ENCODE results near the gene THRSP.
A peak's percentile ranks its signal among the peaks of the same experiment; 100 is the strongest.

The THRSP gene

DNA sequence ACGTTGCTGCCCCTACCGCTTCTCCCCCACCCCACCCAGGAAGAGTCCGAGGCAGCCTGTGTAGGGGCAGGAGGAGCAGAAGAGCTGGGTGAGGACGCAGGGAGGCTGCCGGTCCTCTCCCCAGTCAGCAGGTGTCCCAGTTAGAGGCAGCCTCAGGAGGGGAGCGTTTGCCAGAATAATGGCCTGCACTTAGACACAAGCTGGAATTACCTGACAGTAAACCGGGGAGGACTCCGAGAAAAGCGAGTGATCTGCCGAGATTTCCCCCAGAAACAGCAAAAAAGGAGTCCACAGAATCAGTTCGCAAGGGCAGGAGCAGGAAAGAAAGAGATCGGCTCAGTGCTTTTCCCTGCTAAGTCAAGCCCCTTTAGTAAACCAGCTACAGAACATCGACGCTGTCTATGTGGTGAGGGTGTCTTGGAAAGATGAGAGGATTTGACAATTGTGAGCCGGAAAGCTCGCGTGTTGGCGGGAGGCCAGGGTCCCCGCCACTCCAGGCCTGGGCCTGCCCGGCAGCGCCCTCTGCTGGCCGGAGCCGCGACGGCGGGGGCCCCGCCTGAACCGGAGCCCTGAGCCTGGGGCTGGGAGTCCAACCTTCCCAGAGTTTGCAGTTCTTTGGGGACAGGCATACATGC, 17.7 kb upstream of the THRSP start:
- TF ChIP-seq, protein P1, sequence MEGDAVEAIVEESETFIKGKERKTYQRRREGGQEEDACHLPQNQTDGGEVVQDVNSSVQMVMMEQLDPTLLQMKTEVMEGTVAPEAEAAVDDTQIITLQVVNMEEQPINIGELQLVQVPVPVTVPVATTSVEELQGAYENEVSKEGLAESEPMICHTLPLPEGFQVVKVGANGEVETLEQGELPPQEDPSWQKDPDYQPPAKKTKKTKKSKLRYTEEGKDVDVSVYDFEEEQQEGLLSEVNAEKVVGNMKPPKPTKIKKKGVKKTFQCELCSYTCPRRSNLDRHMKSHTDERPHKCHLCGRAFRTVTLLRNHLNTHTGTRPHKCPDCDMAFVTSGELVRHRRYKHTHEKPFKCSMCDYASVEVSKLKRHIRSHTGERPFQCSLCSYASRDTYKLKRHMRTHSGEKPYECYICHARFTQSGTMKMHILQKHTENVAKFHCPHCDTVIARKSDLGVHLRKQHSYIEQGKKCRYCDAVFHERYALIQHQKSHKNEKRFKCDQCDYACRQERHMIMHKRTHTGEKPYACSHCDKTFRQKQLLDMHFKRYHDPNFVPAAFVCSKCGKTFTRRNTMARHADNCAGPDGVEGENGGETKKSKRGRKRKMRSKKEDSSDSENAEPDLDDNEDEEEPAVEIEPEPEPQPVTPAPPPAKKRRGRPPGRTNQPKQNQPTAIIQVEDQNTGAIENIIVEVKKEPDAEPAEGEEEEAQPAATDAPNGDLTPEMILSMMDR (IDR thresholded peaks at IDR 0.05; ENCODE audit: insufficient read depth, low read depth, low read length, missing control alignments), result peak; percentile 60
- peak overlapping the region; percentile 38 for H3K4me3 ChIP-seq (ENCODE audit: low read length)

DNA sequence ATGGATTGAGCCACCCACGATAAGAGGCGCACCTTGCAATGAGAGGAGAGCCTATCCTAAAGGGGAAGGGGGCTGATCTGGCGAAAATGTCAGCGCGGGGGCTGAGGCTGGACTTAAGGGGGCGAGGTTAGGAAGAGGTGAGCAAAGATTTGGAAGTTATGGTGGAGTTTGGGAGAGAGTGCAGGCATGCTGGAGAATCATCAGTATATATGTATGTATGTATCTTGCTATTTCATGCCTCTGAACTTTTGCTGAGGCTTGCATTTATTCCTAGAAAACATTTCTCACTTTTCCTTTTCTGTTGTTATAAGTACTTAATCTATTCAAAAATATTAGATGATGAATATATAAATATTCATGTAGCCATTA, 17.2 kb upstream of the THRSP start:
- H3K4me3 ChIP-seq (ENCODE audit: low read length), result no peak overlapping the region
- no peak for DNase-seq (ENCODE audit: low read depth)
- TF ChIP-seq, protein P1 (IDR thresholded peaks at IDR 0.05; ENCODE audit: insufficient read depth, low read depth, low read length, missing control alignments), result no peak

More for the DNA sequence above, 17.7 kb upstream of the THRSP start:
- peak; percentile 60 for DNase-seq (ENCODE audit: low read depth)

DNA sequence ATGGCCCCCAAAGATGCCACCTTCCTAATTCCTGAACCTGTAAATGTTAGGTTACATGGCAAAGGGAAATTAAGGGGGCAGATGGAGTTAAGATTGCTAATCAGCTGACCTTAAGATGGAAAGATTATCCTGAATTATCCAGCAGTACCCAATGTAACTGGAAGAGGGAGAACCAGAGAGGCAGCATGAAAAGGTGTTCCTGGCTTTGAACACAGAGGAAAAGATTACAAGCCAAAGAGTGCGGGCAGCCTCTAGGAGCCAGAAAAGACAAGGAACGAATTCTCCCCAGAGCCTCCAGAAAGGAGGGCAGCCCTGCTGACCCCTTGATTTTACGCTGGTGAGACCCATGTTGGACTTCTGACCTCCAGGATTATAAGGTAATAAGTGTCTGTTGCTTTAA, 15.1 kb upstream of the THRSP start:
- no peak for DNase-seq (ENCODE audit: low read depth)
- no peak overlapping the region for H3K4me3 ChIP-seq (ENCODE audit: low read length)
- TF ChIP-seq, protein P1 (IDR thresholded peaks at IDR 0.05; ENCODE audit: insufficient read depth, low read depth, low read length, missing control alignments), result no peak

DNA sequence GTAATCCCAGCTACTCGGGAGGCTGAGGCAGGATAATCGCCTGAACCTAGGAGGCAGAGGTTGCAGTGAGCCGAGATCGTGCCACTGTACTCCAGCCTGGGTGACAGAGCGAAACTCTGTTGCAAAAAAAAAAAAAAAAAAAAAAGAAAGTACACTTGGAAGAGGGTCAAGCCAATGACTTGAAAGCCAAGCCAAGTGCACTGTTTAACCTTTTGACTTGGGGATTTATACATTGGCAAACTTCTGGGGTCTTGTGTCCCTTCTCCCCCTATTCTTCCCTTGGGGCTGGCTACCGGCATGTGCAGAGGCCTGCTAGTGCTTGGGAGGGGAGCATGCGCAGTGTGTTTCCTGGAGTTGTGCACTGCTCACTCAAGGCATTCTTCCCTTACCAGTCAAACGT, 14.3 kb upstream of the THRSP start:
- TF ChIP-seq, protein P1 (IDR thresholded peaks at IDR 0.05; ENCODE audit: insufficient read depth, low read depth, low read length, missing control alignments), result no peak
- DNase-seq (ENCODE audit: low read depth), result no peak

DNA sequence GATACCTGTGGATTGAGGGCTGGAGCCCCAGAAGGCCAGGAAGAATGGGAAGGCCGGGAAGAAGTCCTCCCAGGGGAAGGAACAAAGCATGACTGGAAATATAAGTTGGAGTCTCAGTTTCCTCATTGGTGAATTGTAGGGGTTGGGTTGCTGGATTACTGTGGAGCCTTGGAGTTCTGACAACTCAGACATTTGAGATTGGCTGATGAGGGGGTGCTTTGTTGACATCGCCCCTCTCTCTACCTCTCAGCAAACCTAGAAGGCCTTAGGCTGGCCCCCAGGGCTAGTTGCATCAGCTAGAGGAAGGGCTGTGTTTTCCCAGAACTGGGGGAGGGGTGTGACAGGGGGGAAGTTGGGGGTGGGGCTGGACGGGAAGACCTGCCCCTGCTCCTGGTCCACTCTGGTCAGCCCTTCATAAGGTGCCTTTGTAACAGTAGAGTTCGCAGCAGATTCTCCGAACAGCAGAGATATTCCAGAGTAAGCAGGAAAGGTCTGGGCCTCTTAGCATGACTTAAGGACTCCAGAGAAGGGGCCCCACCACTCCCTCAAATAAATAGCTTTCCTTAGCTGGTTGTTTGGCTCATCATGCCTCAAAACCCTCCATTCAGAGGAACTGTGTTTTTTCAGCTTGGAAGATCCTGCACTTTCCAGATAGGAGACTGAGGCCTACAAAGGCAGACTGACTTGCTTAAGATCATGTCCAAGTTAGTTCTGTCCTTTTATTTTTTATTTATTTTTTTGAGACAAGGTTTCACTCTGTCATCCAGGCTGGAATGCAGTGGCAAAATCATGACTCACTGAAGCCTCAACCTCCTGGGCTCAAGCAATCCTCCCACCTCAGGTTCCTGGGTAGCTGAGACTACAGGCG, 12.5 kb upstream of the THRSP start:
- DNase-seq (ENCODE audit: low read depth), result peak; percentile 83
- TF ChIP-seq, protein P1 (IDR thresholded peaks at IDR 0.05; ENCODE audit: insufficient read depth, low read depth, low read length, missing control alignments), result no peak
- H3K4me3 ChIP-seq (ENCODE audit: low read length), result no peak overlapping the region

More for the DNA sequence above, 14.3 kb upstream of the THRSP start:
- no peak overlapping the region for H3K4me3 ChIP-seq (ENCODE audit: low read length)

DNA sequence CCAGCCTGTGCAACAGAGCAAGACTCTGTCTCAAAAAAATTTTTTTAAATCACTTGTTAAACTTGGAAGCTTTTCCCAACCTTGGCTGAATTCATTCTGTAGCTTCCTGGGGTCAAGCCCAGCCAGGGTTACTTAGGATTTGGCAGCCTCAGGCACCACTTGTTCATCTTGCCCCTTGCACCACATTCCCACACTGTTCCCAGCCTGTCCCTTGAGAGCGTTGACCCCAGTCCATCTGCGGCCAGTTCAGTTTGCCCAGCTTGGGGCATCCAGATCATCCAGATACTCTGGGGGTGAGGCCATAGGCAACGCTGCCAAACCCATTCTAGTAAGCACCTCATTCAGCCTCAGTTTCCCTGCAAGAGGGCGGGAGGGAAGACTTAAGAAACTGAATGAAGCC, 8.7 kb upstream of the THRSP start:
- no peak for DNase-seq (ENCODE audit: low read depth)
- TF ChIP-seq, protein P1 (IDR thresholded peaks at IDR 0.05; ENCODE audit: insufficient read depth, low read depth, low read length, missing control alignments), result no peak
- no peak overlapping the region for H3K4me3 ChIP-seq (ENCODE audit: low read length)
